SK-N-SH (cell line): ENCODE results near the gene SLC9A5. TPM values are rescaled to one million over a fixed set of nuclear protein-coding genes. Genes with fewer than 3 reads are reported as not detected.

ENCODE experiments used
- CTCF ChIA-PET: fragments of 300-600, 350-600 bp; formaldehyde crosslinking; extraction: SDS; loops from one replicate; lab custom pipeline; 2021; lab: Yijun Ruan, JAX
- POLR2A ChIA-PET: fragments of 350-600 bp; sonication (Branson Sonifier 250); formaldehyde crosslinking; extraction: SDS; loops from one replicate; lab custom pipeline; 2020; ENCODE audit warnings: antibody characterized with exemption, inconsistent platforms; lab: Yijun Ruan, JAX
- DNase-seq: peaks from one replicate; pipeline ENCODE4 v3.0.0; 2012
- H2AFZ ChIP-seq: fragments of 200-600 bp; sonication (generic); 2 replicates; pipeline ENCODE4 v1.8.1; 2016; ENCODE audit warnings: antibody characterized with exemption, mild to moderate bottlenecking, low read depth
- H3F3A ChIP-seq: fragments of 200-600 bp; sonication (generic); replicated peaks from 2 replicates; pipeline ENCODE3; 2016; ENCODE audit warnings: antibody characterized with exemption, mild to moderate bottlenecking; ENCODE audit not compliant: insufficient read depth
- H3K27ac ChIP-seq, 2 experiments: fragments of 200-500 bp in 1 of 2; fragments of 200-600 bp in 1 of 2; sonication (Bioruptor generic) in 1 of 2; sonication (generic), shearing (Covaris generic) in 1 of 2; 2 replicates each; pipeline versions ENCODE4 v1.5.1 to v1.6.1; 2014 to 2016; ENCODE audit warnings: low read depth in 2 of 2, inconsistent platforms in 1 of 2, low read length in 1 of 2, mild to moderate bottlenecking in 1 of 2, mixed read lengths in 1 of 2
- H3K27me3 ChIP-seq: fragments of 200-600 bp; sonication (generic), shearing (Covaris generic); 2 replicates; pipeline ENCODE4 v1.6.1; 2016; ENCODE audit warnings: mixed run types; ENCODE audit not compliant: insufficient read depth
- H3K36me3 ChIP-seq, 2 experiments: fragments of 200-500 bp in 1 of 2; fragments of 200-600 bp in 1 of 2; sonication (Bioruptor generic) in 1 of 2; sonication (generic) in 1 of 2; replicated peaks in 1 of 2; 2 replicates each; pipeline versions ENCODE3 to v1.5.1; 2014 to 2016; ENCODE audit warnings: low read length in 1 of 2, mild to moderate bottlenecking in 1 of 2; ENCODE audit not compliant: insufficient read depth in 2 of 2, control insufficient read depth in 1 of 2
- H3K4me1 ChIP-seq, 2 experiments: fragments of 200-500 bp in 1 of 2; fragments of 200-600 bp in 1 of 2; sonication (Bioruptor generic) in 1 of 2; sonication (generic), shearing (Covaris generic) in 1 of 2; 2 replicates each; pipeline versions ENCODE4 v1.5.1 to v1.6.1; 2014 to 2016; ENCODE audit warnings: low read depth in 1 of 2, low read length in 1 of 2, mixed run types in 1 of 2; ENCODE audit not compliant: insufficient read depth in 2 of 2, control insufficient read depth in 1 of 2
- H3K4me2 ChIP-seq: fragments of 200-600 bp; sonication (generic), shearing (Covaris generic); 2 replicates; pipeline ENCODE4 v1.6.1; 2017; ENCODE audit warnings: mixed run types
- H3K4me3 ChIP-seq, 2 experiments: fragments of 200-500 bp in 1 of 2; fragments of 200-600 bp in 1 of 2; sonication (Bioruptor generic) in 1 of 2; sonication (generic), shearing (Covaris generic) in 1 of 2; 2 replicates each; pipeline versions ENCODE4 v1.5.1 to v1.8.1; 2014 to 2016; ENCODE audit warnings: low read depth in 2 of 2, inconsistent platforms in 1 of 2, low read length in 1 of 2, mild to moderate bottlenecking in 1 of 2, mixed read lengths in 1 of 2, moderate library complexity in 1 of 2
- H3K79me2 ChIP-seq: fragments of 200-600 bp; sonication (generic); 2 replicates; pipeline ENCODE4 v1.8.1; 2017; ENCODE audit warnings: mild to moderate bottlenecking; ENCODE audit not compliant: insufficient read depth
- H3K9ac ChIP-seq: fragments of 200-600 bp; sonication (generic); 2 replicates; pipeline ENCODE4 v1.6.1; 2017; ENCODE audit warnings: mixed run types
- H3K9me2 ChIP-seq: fragments of 200-600 bp; sonication (generic); 2 replicates; pipeline ENCODE4 v1.6.1; 2017; ENCODE audit warnings: mixed run types
- H3K9me3 ChIP-seq: fragments of 200-600 bp; sonication (generic); 2 replicates; pipeline ENCODE4 v1.6.1; 2017; ENCODE audit warnings: mixed run types, mild to moderate bottlenecking, moderate library complexity
- H4K20me1 ChIP-seq: fragments of 200-600 bp; sonication (generic); 2 replicates; pipeline ENCODE4 v1.6.1; 2017; ENCODE audit warnings: mild to moderate bottlenecking, mixed run types; ENCODE audit not compliant: insufficient read depth
- EP300 ChIP-seq, 2 experiments: IDR thresholded peaks; 2 replicates each; pipeline versions ENCODE4 v1.4.0 to v1.6.1; 2012; ENCODE audit warnings: borderline replicate concordance in 1 of 2, low read depth in 1 of 2, low read length in 1 of 2
- EZH2phosphoT487 ChIP-seq: fragments of 200-600 bp; sonication (generic); IDR thresholded peaks from 2 replicates; pipeline ENCODE4 v1.6.1; 2017; ENCODE audit warnings: low read depth, mixed run types, mild to moderate bottlenecking, antibody characterized with exemption, moderate library complexity, borderline replicate concordance
- GABPA ChIP-seq: IDR thresholded peaks from 2 replicates; pipeline ENCODE4 v1.4.0; 2012; ENCODE audit warnings: low read depth, mild to moderate bottlenecking
- JUND ChIP-seq: IDR thresholded peaks from 2 replicates; pipeline ENCODE4 v1.4.0; 2012
- MXI1 ChIP-seq: IDR thresholded peaks from 2 replicates; pipeline ENCODE4 v1.6.1; 2012; ENCODE audit warnings: mild to moderate bottlenecking, low read depth, low read length, improper control_type of control experiment
- NFIC ChIP-seq: IDR thresholded peaks from 2 replicates; pipeline ENCODE4 v1.4.0; 2012; ENCODE audit warnings: borderline replicate concordance
- POLR2AphosphoS5 ChIP-seq: IDR thresholded peaks from 2 replicates; pipeline ENCODE4 v1.6.1; 2012; ENCODE audit warnings: low read depth, low read length
- RAD21 ChIP-seq: IDR thresholded peaks from 2 replicates; pipeline ENCODE4 v1.6.1; 2012; ENCODE audit warnings: mild to moderate bottlenecking, low read length
- RCOR1 ChIP-seq: fragments of 150-350 bp; IDR thresholded peaks from 2 replicates; pipeline ENCODE4 v1.6.1; 2017; ENCODE audit warnings: antibody characterized with exemption, low read length
- SIN3A ChIP-seq: IDR thresholded peaks from 2 replicates; pipeline ENCODE4 v1.6.1; 2012; ENCODE audit warnings: low read depth, mild to moderate bottlenecking, low read length, moderate library complexity, borderline replicate concordance
- TAF1 ChIP-seq: IDR thresholded peaks from 2 replicates; pipeline ENCODE4 v1.6.1; 2012; ENCODE audit warnings: low read depth, mild to moderate bottlenecking, low read length, moderate library complexity, borderline replicate concordance
- YY1 ChIP-seq: IDR thresholded peaks from 2 replicates; pipeline ENCODE4 v1.4.0; 2012; ENCODE audit warnings: low read depth, mild to moderate bottlenecking
- WGBS: methylation state at CpG from one replicate; pipeline ENCODE4 v1.1.6; 2017; ENCODE audit warnings: low lambda C conversion rate; 5-methylcytosine and 5-hydroxymethylcytosine counted together
- polyA plus RNA-seq, 3 experiments: library from polyadenylated mRNA; depleted of rRNA; stranded (reverse); fragments of >200 nt; gene quantifications; 2 replicates each; pipeline ENCODE4 v1.2.3, GENCODE V29; 2012
- TF ChIP-seq, protein P1 (sequence below): IDR thresholded peaks from 2 replicates; pipeline ENCODE4 v1.6.1; 2012; ENCODE audit warnings: mild to moderate bottlenecking, low read depth, low read length, moderate library complexity
- TF ChIP-seq, protein P2 (sequence below): IDR thresholded peaks from 2 replicates; pipeline ENCODE4 v1.4.0; 2012; ENCODE audit warnings: low read depth, borderline replicate concordance
- TF ChIP-seq, protein P3 (sequence below): IDR thresholded peaks from 2 replicates; pipeline ENCODE4 v1.4.0; 2012; ENCODE audit warnings: low read depth
- TF ChIP-seq, protein P4 (sequence below): IDR thresholded peaks from 2 replicates; pipeline ENCODE4; 2012
- TF ChIP-seq, protein P5 (sequence below): fragments of 150-350 bp; IDR thresholded peaks from 2 replicates; pipeline ENCODE4 v1.6.1; 2016; ENCODE audit warnings: mild to moderate bottlenecking, low read depth, low read length

SLC9A5 gene
- polyA plus RNA-seq, 1 of the 3 experiments (the other 2 are of a cell fraction), result 4.1 TPM

DNA sequence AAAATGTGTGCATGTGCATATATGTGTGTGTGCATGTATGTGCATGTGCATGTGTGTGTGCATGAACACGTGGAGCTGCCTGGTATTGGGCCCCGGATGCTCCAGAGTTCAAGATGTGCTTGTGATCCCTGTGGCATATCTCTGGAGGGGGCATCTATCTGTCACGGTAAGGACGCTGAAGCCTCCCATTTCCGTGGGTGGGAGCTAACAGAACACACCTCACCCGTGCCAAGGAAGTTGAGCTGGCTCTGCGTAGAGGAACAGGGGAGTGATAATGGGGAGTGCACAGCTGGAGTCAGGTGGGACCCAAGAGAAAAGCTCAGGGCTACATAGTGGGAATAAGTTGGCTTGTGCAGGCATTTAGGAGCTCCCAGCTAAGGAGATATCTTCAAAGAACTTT is 37.1 kb upstream of the SLC9A5 start:
- TF ChIP-seq RCOR1 (no peak), SIN3A (no peak), EZH2phosphoT487 (no peak), NFIC (no peak), JUND (no peak), MXI1 (no peak), EP300 (IDR thresholded peaks at IDR 0.05; ENCODE audit: borderline replicate concordance in 1 of 2, low read depth in 1 of 2, low read length in 1 of 2) (no peak), TAF1 (no peak), GABPA (no peak), YY1 (no peak), POLR2AphosphoS5 (no peak), RAD21 (no peak)
- TF ChIP-seq, protein P1, sequence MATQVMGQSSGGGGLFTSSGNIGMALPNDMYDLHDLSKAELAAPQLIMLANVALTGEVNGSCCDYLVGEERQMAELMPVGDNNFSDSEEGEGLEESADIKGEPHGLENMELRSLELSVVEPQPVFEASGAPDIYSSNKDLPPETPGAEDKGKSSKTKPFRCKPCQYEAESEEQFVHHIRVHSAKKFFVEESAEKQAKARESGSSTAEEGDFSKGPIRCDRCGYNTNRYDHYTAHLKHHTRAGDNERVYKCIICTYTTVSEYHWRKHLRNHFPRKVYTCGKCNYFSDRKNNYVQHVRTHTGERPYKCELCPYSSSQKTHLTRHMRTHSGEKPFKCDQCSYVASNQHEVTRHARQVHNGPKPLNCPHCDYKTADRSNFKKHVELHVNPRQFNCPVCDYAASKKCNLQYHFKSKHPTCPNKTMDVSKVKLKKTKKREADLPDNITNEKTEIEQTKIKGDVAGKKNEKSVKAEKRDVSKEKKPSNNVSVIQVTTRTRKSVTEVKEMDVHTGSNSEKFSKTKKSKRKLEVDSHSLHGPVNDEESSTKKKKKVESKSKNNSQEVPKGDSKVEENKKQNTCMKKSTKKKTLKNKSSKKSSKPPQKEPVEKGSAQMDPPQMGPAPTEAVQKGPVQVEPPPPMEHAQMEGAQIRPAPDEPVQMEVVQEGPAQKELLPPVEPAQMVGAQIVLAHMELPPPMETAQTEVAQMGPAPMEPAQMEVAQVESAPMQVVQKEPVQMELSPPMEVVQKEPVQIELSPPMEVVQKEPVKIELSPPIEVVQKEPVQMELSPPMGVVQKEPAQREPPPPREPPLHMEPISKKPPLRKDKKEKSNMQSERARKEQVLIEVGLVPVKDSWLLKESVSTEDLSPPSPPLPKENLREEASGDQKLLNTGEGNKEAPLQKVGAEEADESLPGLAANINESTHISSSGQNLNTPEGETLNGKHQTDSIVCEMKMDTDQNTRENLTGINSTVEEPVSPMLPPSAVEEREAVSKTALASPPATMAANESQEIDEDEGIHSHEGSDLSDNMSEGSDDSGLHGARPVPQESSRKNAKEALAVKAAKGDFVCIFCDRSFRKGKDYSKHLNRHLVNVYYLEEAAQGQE, result no peak
- TF ChIP-seq, protein P2, sequence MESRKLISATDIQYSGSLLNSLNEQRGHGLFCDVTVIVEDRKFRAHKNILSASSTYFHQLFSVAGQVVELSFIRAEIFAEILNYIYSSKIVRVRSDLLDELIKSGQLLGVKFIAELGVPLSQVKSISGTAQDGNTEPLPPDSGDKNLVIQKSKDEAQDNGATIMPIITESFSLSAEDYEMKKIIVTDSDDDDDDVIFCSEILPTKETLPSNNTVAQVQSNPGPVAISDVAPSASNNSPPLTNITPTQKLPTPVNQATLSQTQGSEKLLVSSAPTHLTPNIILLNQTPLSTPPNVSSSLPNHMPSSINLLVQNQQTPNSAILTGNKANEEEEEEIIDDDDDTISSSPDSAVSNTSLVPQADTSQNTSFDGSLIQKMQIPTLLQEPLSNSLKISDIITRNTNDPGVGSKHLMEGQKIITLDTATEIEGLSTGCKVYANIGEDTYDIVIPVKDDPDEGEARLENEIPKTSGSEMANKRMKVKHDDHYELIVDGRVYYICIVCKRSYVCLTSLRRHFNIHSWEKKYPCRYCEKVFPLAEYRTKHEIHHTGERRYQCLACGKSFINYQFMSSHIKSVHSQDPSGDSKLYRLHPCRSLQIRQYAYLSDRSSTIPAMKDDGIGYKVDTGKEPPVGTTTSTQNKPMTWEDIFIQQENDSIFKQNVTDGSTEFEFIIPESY, result no peak
- TF ChIP-seq, protein P3, sequence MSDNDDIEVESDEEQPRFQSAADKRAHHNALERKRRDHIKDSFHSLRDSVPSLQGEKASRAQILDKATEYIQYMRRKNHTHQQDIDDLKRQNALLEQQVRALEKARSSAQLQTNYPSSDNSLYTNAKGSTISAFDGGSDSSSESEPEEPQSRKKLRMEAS, result no peak
- TF ChIP-seq, protein P4, sequence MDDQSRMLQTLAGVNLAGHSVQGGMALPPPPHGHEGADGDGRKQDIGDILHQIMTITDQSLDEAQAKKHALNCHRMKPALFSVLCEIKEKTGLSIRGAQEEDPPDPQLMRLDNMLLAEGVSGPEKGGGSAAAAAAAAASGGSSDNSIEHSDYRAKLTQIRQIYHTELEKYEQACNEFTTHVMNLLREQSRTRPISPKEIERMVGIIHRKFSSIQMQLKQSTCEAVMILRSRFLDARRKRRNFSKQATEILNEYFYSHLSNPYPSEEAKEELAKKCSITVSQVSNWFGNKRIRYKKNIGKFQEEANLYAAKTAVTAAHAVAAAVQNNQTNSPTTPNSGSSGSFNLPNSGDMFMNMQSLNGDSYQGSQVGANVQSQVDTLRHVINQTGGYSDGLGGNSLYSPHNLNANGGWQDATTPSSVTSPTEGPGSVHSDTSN, result no peak
- TF ChIP-seq, protein P5, sequence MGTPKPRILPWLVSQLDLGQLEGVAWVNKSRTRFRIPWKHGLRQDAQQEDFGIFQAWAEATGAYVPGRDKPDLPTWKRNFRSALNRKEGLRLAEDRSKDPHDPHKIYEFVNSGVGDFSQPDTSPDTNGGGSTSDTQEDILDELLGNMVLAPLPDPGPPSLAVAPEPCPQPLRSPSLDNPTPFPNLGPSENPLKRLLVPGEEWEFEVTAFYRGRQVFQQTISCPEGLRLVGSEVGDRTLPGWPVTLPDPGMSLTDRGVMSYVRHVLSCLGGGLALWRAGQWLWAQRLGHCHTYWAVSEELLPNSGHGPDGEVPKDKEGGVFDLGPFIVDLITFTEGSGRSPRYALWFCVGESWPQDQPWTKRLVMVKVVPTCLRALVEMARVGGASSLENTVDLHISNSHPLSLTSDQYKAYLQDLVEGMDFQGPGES, result no peak
- Histone ChIP-seq H3K9ac (no peak overlapping the region), H3K4me3 (no peak overlapping the region), H3K9me3 (no peaks in the 10 kb centered on the region), H3K9me2 (no peaks in the 10 kb centered on the region), H3K27ac (no peak overlapping the region), H4K20me1 (no peaks in the 10 kb centered on the region), H3F3A (no peaks in the 10 kb centered on the region), H3K27me3 (no peaks in the 10 kb centered on the region), H3K36me3 (no peaks in the 10 kb centered on the region), H3K4me1 (peaks cover 8 to 14% of the 10 kb centered on the region in 2 experiments; a peak in 2 of 4 replicates), H2AFZ (no peak overlapping the region), H3K4me2 (no peak overlapping the region), H3K79me2 (no peaks in the 10 kb centered on the region)
- ChIA-PET POLR2A (interaction anchor here (0.7 kb wide), 1 partner anchor 9 kb away, joined by 4 read pairs; no protein-coding TSS in a partner anchor), CTCF (no interaction called here)
- 87% methylated on average over 7 of the region's 7 CpGs for WGBS
- no peak for DNase-seq
